CD14-positive monocyte (primary cell): ENCODE results near the gene CCDC169. TPM values are rescaled to one million over a fixed set of nuclear protein-coding genes. Genes with fewer than 3 reads are reported as not detected.

ENCODE experiments used
- DNase-seq, 3 donors: peaks; one replicate each; pipeline ENCODE4 v3.0.0-alpha.2; 2011 to 2022
- H2AFZ ChIP-seq: 2 replicates; pipeline ENCODE4 v1.6.0; 2012; ENCODE audit warnings: mild to moderate bottlenecking, low read depth, low read length, inconsistent platforms; ENCODE audit not compliant: insufficient read depth, poor library complexity, severe bottlenecking
- H3K27ac ChIP-seq, 2 donors: 1 replicate in 1 of 2; 2 replicates in 1 of 2; pipeline ENCODE4 v1.5.1; 2012 to 2013; ENCODE audit warnings: low read length in 2 of 2, control low read depth in 1 of 2, inconsistent platforms in 1 of 2, low read depth in 1 of 2, mild to moderate bottlenecking in 1 of 2
- H3K27me3 ChIP-seq, 2 donors: one replicate each; pipeline versions ENCODE4 v1.6.0 to v1.6.1; 2011 to 2013; ENCODE audit warnings: low read length in 2 of 2; ENCODE audit not compliant: control insufficient read depth in 2 of 2, insufficient read depth in 2 of 2
- H3K36me3 ChIP-seq, 2 donors: replicated peaks in 1 of 2; 1 replicate in 1 of 2; 2 replicates in 1 of 2; pipeline versions ENCODE4 v1.5.1 to v1.6.1; 2012 to 2013; ENCODE audit warnings: low read length in 2 of 2, control low read depth in 1 of 2, inconsistent platforms in 1 of 2, mild to moderate bottlenecking in 1 of 2; ENCODE audit not compliant: insufficient read depth in 2 of 2, control insufficient read depth in 1 of 2
- H3K4me1 ChIP-seq, 2 donors: 1 replicate in 1 of 2; 2 replicates in 1 of 2; pipeline versions ENCODE4 v1.5.1 to v1.6.1; 2012 to 2013; ENCODE audit warnings: low read length in 2 of 2, control low read depth in 1 of 2, inconsistent platforms in 1 of 2, mild to moderate bottlenecking in 1 of 2, moderate library complexity in 1 of 2; ENCODE audit not compliant: insufficient read depth in 2 of 2, control insufficient read depth in 1 of 2
- H3K4me2 ChIP-seq: replicated peaks from 2 replicates; pipeline ENCODE3; 2012; ENCODE audit warnings: low read length, moderate library complexity, mild to moderate bottlenecking; ENCODE audit not compliant: poor library complexity, severe bottlenecking; ENCODE audit errors: extremely low read depth
- H3K4me3 ChIP-seq, 3 experiments: fragments of 200-600 bp in 1 of 3; sonication (generic) in 1 of 3; replicated peaks in 1 of 3; 1 replicate in 2 of 3; 2 replicates in 1 of 3; pipeline ENCODE4 v1.5.1; 2011 to 2013; ENCODE audit warnings: low read length in 3 of 3, mild to moderate bottlenecking in 3 of 3, control low read depth in 2 of 3, low read depth in 2 of 3, inconsistent platforms in 1 of 3, moderate library complexity in 1 of 3
- H3K79me2 ChIP-seq: 2 replicates; pipeline ENCODE4 v1.6.0; 2012; ENCODE audit warnings: mild to moderate bottlenecking, control low read depth, inconsistent platforms, low read length, moderate library complexity; ENCODE audit not compliant: insufficient read depth
- H3K9ac ChIP-seq: 2 replicates; pipeline ENCODE4 v1.6.0; 2017; ENCODE audit warnings: low read length, mild to moderate bottlenecking; ENCODE audit not compliant: insufficient read depth, poor library complexity, severe bottlenecking
- H3K9me3 ChIP-seq, 2 donors: replicated peaks in 1 of 2; 1 replicate in 1 of 2; 2 replicates in 1 of 2; pipeline versions ENCODE4 v1.5.1 to v1.6.1; 2012 to 2013; ENCODE audit warnings: low read length in 2 of 2, control low read depth in 1 of 2; ENCODE audit not compliant: control insufficient read depth in 1 of 2, insufficient read depth in 1 of 2
- H4K20me1 ChIP-seq: 2 replicates; pipeline ENCODE4 v1.6.0; 2012; ENCODE audit warnings: mild to moderate bottlenecking, low read length, control low read depth, moderate library complexity; ENCODE audit not compliant: insufficient read depth
- H3K27ac Mint-ChIP-seq, 7 donors: one replicate each; pipeline ENCODE4 v1.8.0; 2020; ENCODE audit warnings: mild to moderate bottlenecking in 7 of 7, mixed read lengths in 7 of 7, moderate library complexity in 6 of 7, inconsistent platforms in 2 of 7
- H3K27me3 Mint-ChIP-seq, 3 donors: one replicate each; pipeline ENCODE4 v1.8.0; 2021 to 2022; ENCODE audit warnings: low read depth in 3 of 3, mild to moderate bottlenecking in 3 of 3, mixed read lengths in 3 of 3, moderate library complexity in 3 of 3, inconsistent platforms in 1 of 3
- H3K36me3 Mint-ChIP-seq, 2 donors: one replicate each; pipeline ENCODE4 v1.8.0; 2020; ENCODE audit warnings: mixed read lengths in 2 of 2, inconsistent platforms in 1 of 2, mild to moderate bottlenecking in 1 of 2
- H3K4me1 Mint-ChIP-seq: one replicate; pipeline ENCODE4 v1.8.0; 2020; ENCODE audit warnings: mild to moderate bottlenecking, mixed read lengths
- H3K4me3 Mint-ChIP-seq, 2 donors: one replicate each; pipeline ENCODE4 v1.8.0; 2020; ENCODE audit warnings: mild to moderate bottlenecking in 2 of 2, mixed read lengths in 2 of 2, moderate library complexity in 1 of 2
- H3K9me3 Mint-ChIP-seq, 7 donors: one replicate each; pipeline ENCODE4 v1.8.0; 2020 to 2022; ENCODE audit warnings: mixed read lengths in 7 of 7, mild to moderate bottlenecking in 6 of 7, moderate library complexity in 6 of 7, inconsistent platforms in 2 of 7
- WGBS: methylation state at CpG from one replicate; pipeline ENCODE4 v1.1.5; 2013; ENCODE audit warnings: missing lambda C conversion rate; ENCODE audit not compliant: insufficient coverage; 5-methylcytosine and 5-hydroxymethylcytosine counted together
- intact Hi-C, 2 donors: fragments of 100-400 bp; cut with micrococcal nuclease; formaldehyde crosslinking; loops; one replicate each; pipeline versions ENCODE4 v1.15.0 to v1.15.1; 2023
- polyA plus RNA-seq, 3 donors: library from polyadenylated mRNA; depleted of rRNA in 1 of 3; unstranded in 2 of 3; stranded (reverse) in 1 of 3; fragments of 300-500 nt in 2 of 3; fragments of >200 nt in 1 of 3; fragmentation: Illumina TruSeq in 2 of 3; gene quantifications; 1 replicate in 2 of 3; 2 replicates in 1 of 3; pipeline ENCODE4 v1.2.3, GENCODE V29; 2012 to 2021
- small RNA-seq: library from RNA; depleted of rRNA; stranded (forward); fragments of <200 nt; gene quantifications from one replicate; pipeline ENCODE3, GENCODE V24; 2012; ENCODE audit warnings: low read depth; ENCODE audit not compliant: insufficient read length
- TF ChIP-seq, protein P1 (sequence below): fragments of 200-600 bp; IDR thresholded peaks from one replicate; pipeline ENCODE4 v1.8.0; 2022; ENCODE audit warnings: antibody characterized with exemption, mild to moderate bottlenecking

CCDC169 gene
- polyA plus RNA-seq, 3 donors = 0.03 TPM; not detected in 2

DNA sequence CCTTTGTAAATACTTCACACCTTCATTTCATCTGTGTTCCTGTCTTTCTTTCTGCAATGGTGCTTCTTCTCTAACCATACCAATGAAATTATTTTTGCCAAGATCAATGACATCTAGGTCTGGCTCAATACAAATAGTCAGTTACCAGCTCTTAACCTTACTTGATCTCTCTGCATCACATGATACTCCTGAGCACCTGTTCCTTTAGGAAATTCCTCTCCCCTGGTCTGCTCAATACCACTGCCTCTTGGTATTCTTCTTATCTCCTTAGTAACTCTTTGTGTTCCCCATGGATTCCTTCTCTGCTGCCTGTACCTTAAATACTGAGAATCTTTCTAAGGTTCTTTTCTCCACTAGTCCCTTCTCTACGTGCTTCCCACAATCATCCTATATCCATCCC lies 109.2 kb downstream of the CCDC169 start:
- H3K79me2 ChIP-seq = no peaks in the 10 kb centered on the region
- H3K9ac ChIP-seq = no peak overlapping the region
- no peak for DNase-seq
- Mint-ChIP-seq H3K4me1 (no peaks in the 10 kb centered on the region), H3K9me3 (peaks cover 0 to 9% (median 4%) of the 10 kb centered on the region in 7 donors), H3K27ac (no peak overlapping the region), H3K27me3 (no peaks in the 10 kb centered on the region), H3K4me3 (no peak overlapping the region), H3K36me3 (no peaks in the 10 kb centered on the region)
- no peak overlapping the region for H3K27ac ChIP-seq
- peaks cover 0 to 2% of the 10 kb centered on the region in 2 donors for H3K9me3 ChIP-seq
- 89% methylated on average over 1 of the region's 1 CpG for WGBS
- no peaks in the 10 kb centered on the region for H3K36me3 ChIP-seq
- no peaks in the 10 kb centered on the region for H4K20me1 ChIP-seq
- TF ChIP-seq, protein P1, sequence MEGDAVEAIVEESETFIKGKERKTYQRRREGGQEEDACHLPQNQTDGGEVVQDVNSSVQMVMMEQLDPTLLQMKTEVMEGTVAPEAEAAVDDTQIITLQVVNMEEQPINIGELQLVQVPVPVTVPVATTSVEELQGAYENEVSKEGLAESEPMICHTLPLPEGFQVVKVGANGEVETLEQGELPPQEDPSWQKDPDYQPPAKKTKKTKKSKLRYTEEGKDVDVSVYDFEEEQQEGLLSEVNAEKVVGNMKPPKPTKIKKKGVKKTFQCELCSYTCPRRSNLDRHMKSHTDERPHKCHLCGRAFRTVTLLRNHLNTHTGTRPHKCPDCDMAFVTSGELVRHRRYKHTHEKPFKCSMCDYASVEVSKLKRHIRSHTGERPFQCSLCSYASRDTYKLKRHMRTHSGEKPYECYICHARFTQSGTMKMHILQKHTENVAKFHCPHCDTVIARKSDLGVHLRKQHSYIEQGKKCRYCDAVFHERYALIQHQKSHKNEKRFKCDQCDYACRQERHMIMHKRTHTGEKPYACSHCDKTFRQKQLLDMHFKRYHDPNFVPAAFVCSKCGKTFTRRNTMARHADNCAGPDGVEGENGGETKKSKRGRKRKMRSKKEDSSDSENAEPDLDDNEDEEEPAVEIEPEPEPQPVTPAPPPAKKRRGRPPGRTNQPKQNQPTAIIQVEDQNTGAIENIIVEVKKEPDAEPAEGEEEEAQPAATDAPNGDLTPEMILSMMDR = no peak
- intact Hi-C loops = no loop called here
- no peak overlapping the region for H3K4me3 ChIP-seq
- no peaks in the 10 kb centered on the region for H3K27me3 ChIP-seq
- no peak overlapping the region for H2AFZ ChIP-seq
- no peaks in the 10 kb centered on the region for H3K4me1 ChIP-seq
- H3K4me2 ChIP-seq = no peak overlapping the region

DNA sequence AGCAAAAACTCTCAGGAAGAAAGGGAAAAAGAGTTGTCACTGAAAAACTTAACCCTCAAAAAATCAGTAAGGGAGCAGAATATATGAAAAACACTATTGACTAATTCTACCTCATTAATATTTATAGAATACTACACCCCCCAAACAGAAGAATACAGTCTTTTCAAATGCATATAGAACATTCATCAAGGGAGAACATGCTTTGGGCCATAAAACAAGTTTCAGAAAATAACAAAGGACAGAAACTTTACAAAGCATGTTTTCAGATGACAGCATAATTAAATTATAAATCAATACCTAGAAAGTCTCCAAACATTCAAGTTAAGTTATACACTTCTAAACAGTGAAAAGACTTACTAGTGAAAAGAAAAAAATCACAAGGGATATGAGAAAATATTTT lies 113.7 kb downstream of the CCDC169 start:
- intact Hi-C loops = no loop called here
- Histone ChIP-seq H3K27ac (no peak overlapping the region), H3K36me3 (no peaks in the 10 kb centered on the region), H4K20me1 (no peaks in the 10 kb centered on the region), H2AFZ (no peak overlapping the region), H3K4me1 (no peaks in the 10 kb centered on the region), H3K9ac (no peak overlapping the region), H3K4me2 (no peak overlapping the region), H3K4me3 (no peak overlapping the region), H3K79me2 (no peaks in the 10 kb centered on the region), H3K27me3 (no peaks in the 10 kb centered on the region), H3K9me3 (peaks cover 0 to 8% of the 10 kb centered on the region in 2 donors)
- Mint-ChIP-seq H3K27ac (no peak overlapping the region), H3K36me3 (no peaks in the 10 kb centered on the region), H3K27me3 (peaks cover 0 to 2% (median 0%) of the 10 kb centered on the region in 3 donors), H3K9me3 (peaks cover 0 to 21% (median 6%) of the 10 kb centered on the region in 7 donors), H3K4me3 (no peak overlapping the region), H3K4me1 (no peaks in the 10 kb centered on the region)
- TF ChIP-seq, protein P1 = no peak
- no peak for DNase-seq

Small RNA genes lying within 50 kb of the gene (small RNA-seq; reads per million reads assigned to genes)
- gene RNU6-71P = not detected

Other genes starting within 250 kb of the CCDC169 start
- not detected for gene DCLK1, start 166.4 kb downstream of the CCDC169 start, polyA plus RNA-seq
- gene SOHLH2, start 83.3 kb downstream of the CCDC169 start, polyA plus RNA-seq = not detected
- 10 to 100 TPM; 24.4 to 37.0 (median 29.8) TPM for gene SPART, start 48.6 kb upstream of the CCDC169 start, polyA plus RNA-seq
- under 1 TPM in 1 of 3 donors, not detected in 2; 0.11 TPM for gene CCNA1, start 134.7 kb upstream of the CCDC169 start, polyA plus RNA-seq